Kidney (tissue), 14 donors: ENCODE measurements around the gene RORB. TPM values are rescaled to one million over a fixed set of nuclear protein-coding genes. Genes with fewer than 3 reads are reported as not detected.

ENCODE experiments used
- DNase-seq, 5 donors: peaks; one replicate each; pipeline ENCODE4 v3.0.0-alpha.2; 2013 to 2020
- FAIRE-seq: peaks from 2 replicates; lab custom pipeline; 2012; peaks lifted over from hg19 to GRCh38; lab: Jason Lieb, UNC
- H3K27ac ChIP-seq, 2 donors: one replicate each; pipeline ENCODE4 v1.7.0; 2013; ENCODE audit warnings: low read depth in 2 of 2, low read length in 2 of 2, inconsistent platforms in 1 of 2
- H3K27me3 ChIP-seq: one replicate; pipeline ENCODE4 v1.7.1; 2013; ENCODE audit warnings: low read length, inconsistent platforms; ENCODE audit not compliant: control insufficient read depth, insufficient read depth
- H3K36me3 ChIP-seq, 3 donors: one replicate each; pipeline versions ENCODE4 v1.7.0 to v1.7.1; 2013; ENCODE audit warnings: low read length in 3 of 3, control low read depth in 1 of 3, inconsistent platforms in 1 of 3; ENCODE audit not compliant: insufficient read depth in 3 of 3, control insufficient read depth in 2 of 3
- H3K4me1 ChIP-seq, 3 donors: one replicate each; pipeline versions ENCODE4 v1.7.0 to v1.7.1; 2013; ENCODE audit warnings: low read length in 3 of 3, inconsistent platforms in 1 of 3, low read depth in 1 of 3; ENCODE audit not compliant: control insufficient read depth in 2 of 3, insufficient read depth in 2 of 3
- H3K4me3 ChIP-seq, 3 donors: one replicate each; pipeline versions ENCODE4 v1.7.0 to v1.8.1; 2013; ENCODE audit warnings: low read length in 3 of 3, control low read depth in 1 of 3, inconsistent platforms in 1 of 3
- H3K9ac ChIP-seq, 3 donors: one replicate each; pipeline versions ENCODE4 v1.7.0 to v1.7.1; 2013; ENCODE audit warnings: low read length in 3 of 3, control low read depth in 1 of 3, inconsistent platforms in 1 of 3
- H3K9me3 ChIP-seq, 3 donors: one replicate each; pipeline versions ENCODE4 v1.7.0 to v1.7.1; 2013; ENCODE audit warnings: low read length in 3 of 3, control low read depth in 1 of 3, inconsistent platforms in 1 of 3; ENCODE audit not compliant: control insufficient read depth in 2 of 3, insufficient read depth in 1 of 3
- intact Hi-C: fragments of 100-400 bp; cut with DNase I; formaldehyde crosslinking; loops from one replicate; pipeline ENCODE4 v1.11.1; 2022
- polyA plus RNA-seq: library from polyadenylated mRNA; stranded (reverse); fragments of 350-450 nt; fragmentation: Illumina TruSeq; extraction: RNeasy Lipid Tissue Mini Kit (QIAGEN cat#74804); gene quantifications from one replicate; pipeline ENCODE4 v1.2.3, GENCODE V29; 2014; ENCODE audit warnings: low read depth, low replicate concordance; ENCODE audit not compliant: insufficient read depth
- total RNA-seq: library from RNA; stranded (reverse); fragmentation: NEBNext Ultra II Directional; extraction: Animal tissue kit (Norgen Biotek cat#: 25700); gene quantifications from one replicate; pipeline ENCODE4 v1.2.1, GENCODE V29; 2021
- TF ChIP-seq, protein P1 (sequence below): IDR thresholded peaks from 3 replicates; pipeline ENCODE4 v1.5.1; 2012; ENCODE audit warnings: mild to moderate bottlenecking, moderate library complexity, borderline replicate concordance; ENCODE audit not compliant: insufficient read depth; ENCODE audit errors: extremely low read depth
- donor health status: control.
- donor health status: control.
- donor health status: control.
- donor health status: control.
- donor health status: control.
- donor health status: DM: yes; HTN: yes; CAD: no.
- donor health status: Normal renal cell carcinoma (clear cell type).

RORB gene
- total and polyA plus RNA-seq, 2 donors from 2014 or later: 0.11 to 0.41 TPM

DNA sequence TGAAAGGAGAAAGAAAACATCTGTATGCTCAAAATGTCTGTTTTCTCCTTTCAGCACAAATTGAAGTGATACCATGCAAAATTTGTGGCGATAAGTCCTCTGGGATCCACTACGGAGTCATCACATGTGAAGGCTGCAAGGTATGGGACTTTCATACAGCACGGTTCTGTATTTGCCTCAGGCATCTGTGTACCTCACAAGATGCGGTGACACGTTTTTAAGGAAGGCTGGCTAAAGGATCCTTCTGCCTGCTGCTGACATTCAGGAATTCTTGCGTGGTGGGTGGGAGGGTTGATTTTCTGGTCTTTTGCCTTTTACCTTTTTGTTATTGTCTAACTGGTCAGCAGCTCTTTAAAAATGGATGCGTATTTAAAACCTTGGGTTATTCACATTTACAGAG, 133.1 kb downstream of the RORB start:
- Histone ChIP-seq H3K9ac (no peak overlapping the region), H3K27ac (no peak overlapping the region), H3K4me3 (no peak overlapping the region), H3K36me3 (no peaks in the 10 kb centered on the region), H3K27me3 (no peaks in the 10 kb centered on the region), H3K9me3 (no peaks in the 10 kb centered on the region), H3K4me1 (no peaks in the 10 kb centered on the region)
- intact Hi-C loops: no loop called here
- no peak for FAIRE-seq
- no peak for DNase-seq
- TF ChIP-seq, protein P1, sequence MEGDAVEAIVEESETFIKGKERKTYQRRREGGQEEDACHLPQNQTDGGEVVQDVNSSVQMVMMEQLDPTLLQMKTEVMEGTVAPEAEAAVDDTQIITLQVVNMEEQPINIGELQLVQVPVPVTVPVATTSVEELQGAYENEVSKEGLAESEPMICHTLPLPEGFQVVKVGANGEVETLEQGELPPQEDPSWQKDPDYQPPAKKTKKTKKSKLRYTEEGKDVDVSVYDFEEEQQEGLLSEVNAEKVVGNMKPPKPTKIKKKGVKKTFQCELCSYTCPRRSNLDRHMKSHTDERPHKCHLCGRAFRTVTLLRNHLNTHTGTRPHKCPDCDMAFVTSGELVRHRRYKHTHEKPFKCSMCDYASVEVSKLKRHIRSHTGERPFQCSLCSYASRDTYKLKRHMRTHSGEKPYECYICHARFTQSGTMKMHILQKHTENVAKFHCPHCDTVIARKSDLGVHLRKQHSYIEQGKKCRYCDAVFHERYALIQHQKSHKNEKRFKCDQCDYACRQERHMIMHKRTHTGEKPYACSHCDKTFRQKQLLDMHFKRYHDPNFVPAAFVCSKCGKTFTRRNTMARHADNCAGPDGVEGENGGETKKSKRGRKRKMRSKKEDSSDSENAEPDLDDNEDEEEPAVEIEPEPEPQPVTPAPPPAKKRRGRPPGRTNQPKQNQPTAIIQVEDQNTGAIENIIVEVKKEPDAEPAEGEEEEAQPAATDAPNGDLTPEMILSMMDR: no peak

DNA sequence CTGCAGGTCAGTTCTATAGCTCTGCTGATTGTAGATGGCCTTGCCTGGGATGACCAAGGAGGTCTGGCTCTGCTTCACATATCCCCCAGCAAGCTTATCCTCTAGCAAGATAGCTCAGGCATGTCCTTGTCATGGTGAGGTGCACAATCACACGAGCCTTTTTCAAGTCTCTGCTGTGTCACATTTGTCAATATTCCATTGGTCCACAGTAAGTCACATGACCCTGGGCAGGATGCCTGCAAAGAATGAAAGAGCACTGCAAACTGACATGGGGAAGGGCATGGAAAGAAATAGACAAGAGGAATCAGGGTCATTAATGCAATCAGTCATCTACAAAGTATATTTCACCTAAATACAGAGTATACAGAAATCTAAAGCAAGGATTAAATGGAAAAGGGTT, 142.0 kb downstream of the RORB start:
- no peak for FAIRE-seq

GRCh38 chr9:74642376-74642775, 145.2 kb downstream of the RORB start:
- no peak overlapping the region for H3K27ac ChIP-seq
- FAIRE-seq (no peak), DNase-seq (no peak)
- H3K4me3 ChIP-seq: no peak overlapping the region
- intact Hi-C loops: no loop called here
- H3K4me1 ChIP-seq: no peaks in the 10 kb centered on the region
- no peak overlapping the region for H3K9ac ChIP-seq
- no peaks in the 10 kb centered on the region for H3K9me3 ChIP-seq
- H3K36me3 ChIP-seq: no peaks in the 10 kb centered on the region
- no peaks in the 10 kb centered on the region for H3K27me3 ChIP-seq
- TF ChIP-seq, protein P1: no peak

More for the DNA sequence above, 142.0 kb downstream of the RORB start:
- Histone ChIP-seq H3K36me3 (no peaks in the 10 kb centered on the region), H3K4me1 (no peaks in the 10 kb centered on the region), H3K4me3 (no peak overlapping the region), H3K27ac (no peak overlapping the region), H3K9ac (no peak overlapping the region), H3K9me3 (no peaks in the 10 kb centered on the region), H3K27me3 (no peaks in the 10 kb centered on the region)
- TF ChIP-seq, protein P1: no peak
- no peak for DNase-seq
- intact Hi-C loops: no loop called here

- no peaks in the 10 kb centered on the region for H3K4me1 ChIP-seq
- DNase-seq (no peak), FAIRE-seq (no peak)
- H3K4me3 ChIP-seq: no peak overlapping the region
- intact Hi-C loops: no loop called here
- H3K36me3 ChIP-seq: no peaks in the 10 kb centered on the region
- H3K27me3 ChIP-seq: no peaks in the 10 kb centered on the region
- no peak overlapping the region for H3K27ac ChIP-seq
- no peak overlapping the region for H3K9ac ChIP-seq
- TF ChIP-seq, protein P1: no peak
- H3K9me3 ChIP-seq: no peaks in the 10 kb centered on the region
Measured at GRCh38 chr9:74643303-74643923, 146.3 kb downstream of the RORB start.
